Upper lobe of left lung (tissue), 4 donors: ENCODE results near the gene DMXL1.

Source experiments
- CTCF ChIP-seq, 6 experiments: fragments of 450-650 bp in 4 of 6; fragments of 200-600 bp in 2 of 6; sonication (generic) in 2 of 6; IDR thresholded peaks; one replicate each; pipeline ENCODE4 v1.5.1; 2016 to 2019; ENCODE audit warnings: antibody characterized with exemption in 6 of 6
- POLR2A ChIP-seq, 4 donors: fragments of 450-650 bp; IDR thresholded peaks; one replicate each; pipeline ENCODE4 v1.5.1; 2016 to 2017; ENCODE audit warnings: antibody characterized with exemption in 4 of 4, mild to moderate bottlenecking in 2 of 4
- POLR2AphosphoS5 ChIP-seq, 2 donors: sonication (generic); formaldehyde crosslinking; IDR thresholded peaks; one replicate each; pipeline ENCODE4 v1.5.1; 2017; ENCODE audit warnings: antibody characterized with exemption in 2 of 2

DNA sequence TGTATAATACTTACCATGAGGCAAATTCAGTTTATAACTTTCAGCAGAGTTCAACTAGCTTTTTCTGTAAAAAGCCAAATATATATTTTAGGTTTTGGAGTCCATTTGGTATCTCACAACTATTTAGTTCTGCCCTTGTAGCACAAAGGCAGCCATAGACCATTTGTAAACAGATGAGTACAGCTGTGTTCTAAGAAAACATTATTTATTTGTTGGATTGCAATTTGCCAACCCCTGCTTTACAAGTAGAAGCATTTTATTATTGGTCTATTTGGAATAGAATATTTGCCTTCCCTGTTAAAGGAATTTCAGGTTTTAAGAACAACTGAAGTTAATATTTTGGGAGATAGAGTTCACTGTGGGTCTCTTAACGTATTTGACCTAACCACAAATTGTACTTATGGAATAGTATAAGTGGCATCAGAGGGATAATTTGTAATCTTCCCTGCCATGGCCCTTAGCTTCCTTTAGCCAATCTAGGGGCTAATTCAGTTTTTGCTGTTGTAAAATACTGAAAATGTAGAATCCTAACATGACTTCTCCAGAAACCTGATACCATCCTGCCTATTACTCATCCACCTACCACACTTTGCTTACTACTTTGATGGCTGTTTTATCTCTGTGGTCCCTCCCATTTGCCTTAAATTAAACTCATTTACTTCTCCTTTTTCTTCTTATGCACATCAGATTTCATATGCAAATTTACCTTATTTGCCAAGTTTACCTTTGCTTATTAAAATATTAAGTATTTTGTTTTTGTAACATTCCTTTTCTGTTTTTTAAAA lies 109.2 kb downstream of the DMXL1 start:
- TF ChIP-seq CTCF (IDR thresholded peaks at IDR 0.05) (no peak), POLR2AphosphoS5 (IDR thresholded peaks at IDR 0.05) (no peak), POLR2A (IDR thresholded peaks at IDR 0.05) (no peak)
